ENCODE measurements around the gene DNAH17.

The DNAH17 gene

DNA sequence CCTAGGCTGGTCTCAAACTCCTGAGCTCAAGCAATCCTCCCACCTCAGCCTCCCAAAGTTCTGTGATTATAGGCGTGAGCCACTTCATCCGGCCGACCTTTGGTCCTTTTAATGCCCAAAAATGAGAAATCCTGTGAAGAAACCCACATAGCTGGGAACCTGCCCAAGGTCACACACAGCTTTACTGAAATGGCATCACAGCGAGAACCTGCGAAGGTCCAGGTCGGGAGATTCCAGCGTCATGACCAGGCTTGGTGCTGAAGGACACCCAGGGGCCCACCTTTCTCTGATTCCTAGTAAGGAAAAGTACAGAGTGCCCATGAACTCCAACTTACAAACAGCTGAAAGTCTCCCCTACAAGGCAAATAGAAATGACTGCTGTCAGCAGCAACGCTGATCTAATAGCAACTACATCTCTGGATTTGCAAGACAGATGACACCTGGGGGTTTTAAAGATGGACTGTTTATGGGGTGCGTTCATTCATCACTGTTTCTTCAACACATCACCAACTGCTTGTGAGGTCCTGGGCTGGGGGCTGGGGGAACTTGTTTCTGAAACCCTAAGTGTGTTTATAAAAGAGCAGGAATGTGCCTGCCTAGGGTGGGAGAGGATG is 24.5 kb upstream of the DNAH17 start:
- no peak for DNase-seq

GRCh38 chr17:78600181-78600721 is 23.1 kb upstream of the DNAH17 start:
- DNase-seq: no peak

DNA sequence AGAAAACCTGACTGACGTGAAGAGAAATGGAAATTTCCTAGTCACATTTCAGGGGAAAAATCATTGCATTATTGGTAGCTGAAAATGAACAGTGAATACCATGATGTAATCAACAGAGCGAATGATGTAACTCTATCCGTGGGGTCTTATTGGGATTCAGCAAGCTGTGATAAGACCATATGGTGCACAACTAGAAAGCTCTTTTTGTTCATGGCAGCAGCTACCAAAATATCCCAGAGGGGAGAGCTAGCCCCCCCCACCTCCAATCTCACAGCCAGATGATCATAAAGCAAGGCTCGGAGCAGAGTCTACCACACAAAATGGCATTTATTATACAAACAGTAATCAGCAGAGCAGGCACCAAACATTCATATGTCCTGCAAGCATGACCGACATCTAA is 22.2 kb upstream of the DNAH17 start:
- no peak for DNase-seq

DNA sequence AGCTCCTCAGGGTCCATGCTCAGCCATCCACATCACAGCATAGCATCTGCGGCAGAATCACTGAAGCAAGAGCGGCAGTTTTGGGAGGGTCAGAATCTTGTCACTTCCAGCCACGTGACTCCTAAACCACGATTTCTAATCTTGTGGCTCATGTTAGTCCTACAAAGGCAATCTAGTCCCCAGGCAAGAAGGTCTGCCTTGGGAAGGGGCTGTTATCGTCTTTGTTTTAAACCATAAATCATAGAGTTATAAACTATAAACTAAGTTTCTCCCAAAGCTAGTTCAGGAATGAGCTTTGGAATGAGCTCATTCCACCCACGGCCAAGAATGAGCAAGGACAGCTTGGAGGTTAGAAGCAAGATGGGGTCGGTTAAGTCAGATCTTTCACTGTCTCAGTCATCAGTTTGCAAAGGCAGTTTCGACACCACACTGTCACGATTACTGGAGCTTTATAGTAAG is 20.8 kb upstream of the DNAH17 start:
- DNase-seq: no peak

DNA sequence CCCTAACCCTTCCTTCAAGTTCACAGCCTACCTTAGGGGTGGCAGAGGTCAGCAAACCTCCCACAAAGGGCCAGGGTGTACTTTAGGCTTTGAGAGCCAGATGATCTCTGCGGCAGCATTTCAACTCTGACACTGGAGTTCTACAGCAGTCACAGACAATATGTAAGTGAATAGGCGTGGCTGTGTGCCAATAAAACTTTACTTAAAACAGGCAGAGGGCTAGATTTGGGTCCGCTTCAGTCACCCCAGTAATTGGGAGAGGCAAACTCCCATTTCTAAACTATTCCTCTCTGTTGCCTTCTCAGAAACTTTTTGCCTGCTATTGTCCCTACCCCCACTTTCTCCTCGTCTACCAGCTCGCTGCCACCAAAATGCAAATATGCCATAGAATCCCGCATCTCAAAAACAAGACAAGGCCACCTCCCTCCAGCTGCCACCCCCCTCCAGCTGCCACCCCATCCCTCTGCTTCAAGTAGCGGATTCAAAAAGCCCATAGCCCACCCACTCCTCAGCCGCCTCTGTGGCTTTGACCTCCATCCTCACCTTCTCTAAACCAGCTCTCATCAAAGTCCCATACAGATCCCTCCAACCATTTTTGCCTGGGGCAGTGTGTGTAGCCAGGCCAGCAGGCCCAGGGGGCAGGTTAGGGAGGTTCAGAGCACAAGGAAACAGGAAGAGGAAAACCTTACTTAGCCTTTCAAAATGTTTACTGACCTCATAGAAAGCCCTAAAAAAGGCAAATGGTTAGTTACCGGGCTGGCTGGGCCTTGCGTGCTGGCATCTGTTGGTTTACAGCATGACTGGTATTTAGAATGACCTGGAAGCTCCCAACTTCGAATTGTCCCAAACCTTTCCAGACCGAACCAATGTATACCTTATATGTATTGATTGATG is 19.9 kb upstream of the DNAH17 start:
- no peak for DNase-seq

- DNase-seq: no peak
Measured at GRCh38 chr17:78595135-78595810, 18.1 kb upstream of the DNAH17 start.

- no peak for DNase-seq
Measured at GRCh38 chr17:78592991-78593329, 15.8 kb upstream of the DNAH17 start.

DNA sequence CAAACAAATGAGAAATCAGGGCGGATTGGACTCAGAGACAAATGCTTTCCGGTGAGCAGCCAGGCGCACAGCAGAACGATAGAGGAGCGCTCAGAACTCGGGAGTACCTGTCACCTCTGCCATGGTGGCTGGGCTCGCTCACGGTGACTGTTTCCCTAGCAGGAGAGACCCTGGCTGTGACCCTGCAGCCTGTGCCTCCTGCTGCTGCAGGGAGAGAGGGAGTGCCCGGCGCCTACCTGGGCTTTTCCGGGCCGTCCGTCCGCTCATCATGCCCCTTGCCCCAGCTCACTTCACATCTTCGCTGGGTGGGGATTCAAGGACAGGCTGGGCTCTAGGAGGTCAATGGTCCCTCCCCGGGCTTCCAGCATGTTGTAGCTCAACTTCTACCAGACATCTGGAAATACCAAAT is 14.1 kb upstream of the DNAH17 start:
- no peak for DNase-seq

GRCh38 chr17:78589885-78590284 is 12.7 kb upstream of the DNAH17 start:
- no peak for DNase-seq

DNA sequence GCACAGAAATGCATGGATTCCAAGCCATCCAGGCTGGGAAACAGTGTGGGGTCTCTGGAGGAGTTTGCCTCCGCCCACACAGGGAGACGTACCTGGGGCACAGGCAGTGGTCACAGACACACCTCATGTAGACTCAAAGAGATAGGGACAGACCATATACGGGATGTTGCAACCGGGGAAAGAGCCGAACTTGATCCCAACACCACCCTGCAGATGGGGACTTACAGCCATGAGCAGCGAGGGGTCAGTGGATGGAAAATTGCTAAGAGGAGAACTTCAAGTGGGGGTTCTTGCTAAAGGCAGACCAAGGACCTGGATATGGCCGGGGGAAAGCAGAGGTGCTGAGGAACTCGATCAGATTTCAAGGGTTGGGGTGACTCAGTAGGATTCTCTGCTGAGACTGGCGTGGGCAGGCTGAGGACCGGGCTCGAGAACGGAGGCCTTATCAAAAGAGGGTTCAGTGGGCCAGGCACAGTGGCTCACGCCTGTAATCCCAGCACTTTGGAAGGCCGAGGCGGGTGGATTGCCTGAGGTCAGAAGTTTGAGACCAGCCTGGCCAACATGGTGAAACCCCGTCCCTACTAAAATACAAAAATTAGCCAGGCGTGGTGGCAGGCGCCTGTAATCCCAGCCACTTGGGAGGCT is 12.0 kb upstream of the DNAH17 start:
- no peak for DNase-seq

- no peak for DNase-seq
Measured at GRCh38 chr17:78588258-78589030, 11.2 kb upstream of the DNAH17 start.

GRCh38 chr17:78585006-78585630 is 7.9 kb upstream of the DNAH17 start:
- no peak for DNase-seq

DNA sequence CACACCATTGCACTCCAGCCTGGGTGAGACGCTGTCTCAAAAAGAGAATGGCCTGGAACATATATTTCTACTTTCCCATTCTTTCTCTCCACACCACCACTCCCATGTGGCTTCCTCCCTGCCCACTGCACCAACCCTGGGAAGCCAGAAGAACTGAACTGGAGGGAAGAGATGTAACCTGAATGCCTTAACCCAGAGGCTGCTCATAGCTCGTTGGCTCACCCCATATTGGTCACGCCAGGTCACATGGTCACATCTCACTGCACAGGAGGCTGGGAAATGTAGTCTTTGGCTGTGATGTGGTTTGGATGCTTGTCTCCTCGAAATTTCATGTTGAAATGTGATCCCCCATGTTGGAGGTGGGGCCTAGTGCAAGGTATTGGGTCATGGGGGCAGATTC is 5.9 kb upstream of the DNAH17 start:
- no peak for DNase-seq

DNA sequence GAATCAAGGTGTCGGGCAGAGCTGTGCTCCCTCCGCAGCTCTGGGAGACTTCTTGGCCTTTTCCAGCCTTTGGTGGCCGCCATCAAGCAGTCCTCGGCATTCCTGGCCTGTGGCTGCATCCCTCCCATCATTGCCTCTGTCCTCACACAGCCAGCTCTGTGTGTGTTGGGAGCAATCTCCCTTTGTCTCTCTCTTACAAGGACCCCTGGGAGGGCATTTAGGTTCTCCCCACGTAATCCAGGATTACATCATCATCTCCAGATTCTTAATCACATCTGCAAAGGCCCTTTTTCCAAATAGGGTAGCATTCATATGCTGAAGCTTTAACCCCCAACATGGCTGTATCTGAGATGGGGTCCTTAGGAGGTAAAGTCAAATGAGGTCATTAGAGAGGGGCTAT is 4.1 kb upstream of the DNAH17 start:
- no peak for DNase-seq

DNA sequence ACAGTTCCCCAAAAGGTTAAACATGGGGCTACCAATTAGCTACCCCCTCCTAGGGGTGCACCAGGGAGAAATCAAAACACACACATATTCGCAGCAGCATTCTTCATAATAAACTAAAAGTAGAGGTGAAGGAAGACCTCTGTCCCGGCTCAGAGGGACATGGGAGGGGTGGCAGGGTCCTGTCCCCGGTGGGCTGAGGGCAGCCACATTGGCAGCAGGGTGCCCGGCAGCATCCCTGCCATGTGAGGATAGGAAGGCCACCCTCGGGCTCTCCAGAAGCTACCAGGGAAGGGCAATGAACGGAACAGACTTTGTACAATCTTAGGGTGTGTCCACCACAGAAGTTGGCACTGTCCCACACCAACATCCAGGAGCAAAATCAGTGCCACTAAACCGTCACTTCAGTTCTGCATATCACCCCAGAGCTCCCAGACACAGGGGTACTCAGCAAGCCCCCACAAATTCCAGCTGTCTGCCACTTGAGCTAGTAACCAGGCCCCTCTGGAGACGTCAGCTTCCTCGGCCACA is 3.1 kb upstream of the DNAH17 start:
- no peak for DNase-seq

GRCh38 chr17:78576389-78577112 is 645 bp downstream of the DNAH17 start:
- no peak for DNase-seq

- DNase-seq: no peak
Measured at GRCh38 chr17:78575899-78576298, 1.3 kb downstream of the DNAH17 start.

- DNase-seq: no peak
Measured at GRCh38 chr17:78575340-78575739, 1.9 kb downstream of the DNAH17 start.

GRCh38 chr17:78573955-78574354 is 3.2 kb downstream of the DNAH17 start:
- DNase-seq: no peak

GRCh38 chr17:78572239-78573205 is 4.7 kb downstream of the DNAH17 start:
- DNase-seq: no peak
